ENCODE results near the gene TXNRD2. TPM values are rescaled to one million over a fixed set of nuclear protein-coding genes. Genes with fewer than 3 reads are reported as not detected.
A peak's percentile ranks its signal among the peaks of the same experiment; 100 is the strongest.

Gene TXNRD2
- total RNA-seq, 1 donor from 2014 or later: 47.5 TPM

- no peaks in the 10 kb centered on the region for H3K9me3 ChIP-seq
- H3K27me3 ChIP-seq (ENCODE audit: low read depth): no peaks in the 10 kb centered on the region
- ATAC-seq (no peak), DNase-seq (peak; percentile 39)
- H3K4me3 ChIP-seq: no peak overlapping the region
- peaks cover 33% of the 10 kb centered on the region for H3K4me1 ChIP-seq
- no peak overlapping the region for H3K27ac ChIP-seq
- intact Hi-C loops (cut with DNase I): no loop called here
- H3K36me3 ChIP-seq: peaks cover 13% of the 10 kb centered on the region
- TF ChIP-seq CTCF (IDR thresholded peaks at IDR 0.05): no peak
These were observed 65.2 kb downstream of the TXNRD2 start for GRCh38 chr22:19876314-19876940.

- no peak overlapping the region for H3K27ac ChIP-seq
- ATAC-seq (no peak), DNase-seq (peak; percentile 45)
- H3K27me3 ChIP-seq (ENCODE audit: low read depth): no peaks in the 10 kb centered on the region
- intact Hi-C loops (cut with DNase I): no loop called here
- H3K9me3 ChIP-seq: no peaks in the 10 kb centered on the region
- H3K4me1 ChIP-seq: peaks cover 32% of the 10 kb centered on the region
- no peak overlapping the region for H3K4me3 ChIP-seq
- no peak for TF ChIP-seq CTCF (IDR thresholded peaks at IDR 0.05)
- peaks cover 13% of the 10 kb centered on the region for H3K36me3 ChIP-seq
These were observed 65.9 kb downstream of the TXNRD2 start for GRCh38 chr22:19875531-19876313.

DNA sequence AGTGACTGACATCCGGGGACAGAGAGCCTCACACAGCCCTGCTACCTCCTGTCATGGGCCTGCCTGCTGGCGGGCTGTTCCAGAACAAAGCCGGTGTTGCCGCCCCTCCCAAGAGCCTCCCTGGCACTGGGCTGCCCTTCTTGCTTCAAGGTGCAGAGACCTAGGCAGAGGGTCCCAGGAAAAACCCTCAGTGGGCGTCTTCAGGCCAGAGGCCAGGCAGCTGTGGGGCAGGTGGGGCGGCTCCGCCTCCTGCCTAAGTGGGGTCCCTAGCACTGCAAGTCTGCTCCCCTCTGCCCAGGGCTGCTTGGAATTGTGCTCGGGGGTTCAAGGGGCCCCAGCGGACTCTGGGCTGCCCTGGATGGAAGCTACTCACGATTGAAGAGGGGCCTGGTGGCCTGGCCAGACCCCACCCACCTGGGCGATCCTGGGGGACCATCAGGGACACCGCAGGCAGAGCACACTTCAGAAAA, 66.5 kb downstream of the TXNRD2 start:
- intact Hi-C loops (cut with DNase I): no loop called here
- H3K27me3 ChIP-seq (ENCODE audit: low read depth): no peaks in the 10 kb centered on the region
- DNase-seq (no peak), ATAC-seq (no peak)
- H3K36me3 ChIP-seq: peaks cover 13% of the 10 kb centered on the region
- H3K27ac ChIP-seq: peak overlapping the region; percentile 67
- no peak overlapping the region for H3K4me3 ChIP-seq
- peaks cover 32% of the 10 kb centered on the region for H3K4me1 ChIP-seq
- no peak for TF ChIP-seq CTCF (IDR thresholded peaks at IDR 0.05)
- H3K9me3 ChIP-seq: no peaks in the 10 kb centered on the region

GRCh38 chr22:19874307-19875060, 67.1 kb downstream of the TXNRD2 start:
- Histone ChIP-seq H3K27ac (peak overlapping the region; percentile 67), H3K36me3 (peaks cover 13% of the 10 kb centered on the region), H3K4me1 (peaks cover 32% of the 10 kb centered on the region), H3K4me3 (peak overlapping the region; percentile 11), H3K9me3 (no peaks in the 10 kb centered on the region), H3K27me3 (ENCODE audit: low read depth) (no peaks in the 10 kb centered on the region)
- DNase-seq (peak; percentile 90), ATAC-seq (peak; percentile 85 to 91)
- intact Hi-C loops (cut with DNase I): no loop called here
- no peak for TF ChIP-seq CTCF (IDR thresholded peaks at IDR 0.05)

DNA sequence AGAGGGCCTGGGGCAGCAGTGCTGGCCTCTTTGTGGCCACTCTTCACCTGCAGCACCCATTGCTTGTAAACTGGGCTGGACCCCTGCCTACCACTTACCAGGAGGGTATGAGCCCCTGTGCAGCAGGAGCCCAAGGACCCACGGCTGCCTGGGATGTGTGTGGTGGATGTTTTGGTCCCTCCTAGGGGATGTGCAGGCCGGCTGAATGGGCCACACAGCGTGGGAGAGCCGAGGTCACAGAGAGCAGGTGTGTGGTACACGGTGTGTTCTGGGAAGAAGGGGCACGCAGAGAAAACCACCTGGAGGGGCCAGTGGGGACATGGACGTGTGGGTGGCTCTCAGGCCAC, 67.7 kb downstream of the TXNRD2 start:
- intact Hi-C loops (cut with DNase I): no loop called here
- peaks cover 32% of the 10 kb centered on the region for H3K4me1 ChIP-seq
- no peak overlapping the region for H3K4me3 ChIP-seq
- ATAC-seq (no peak), DNase-seq (peak; percentile 38)
- peaks cover 13% of the 10 kb centered on the region for H3K36me3 ChIP-seq
- H3K9me3 ChIP-seq: no peaks in the 10 kb centered on the region
- H3K27me3 ChIP-seq (ENCODE audit: low read depth): no peaks in the 10 kb centered on the region
- peak overlapping the region; percentile 67 for H3K27ac ChIP-seq
- TF ChIP-seq CTCF (IDR thresholded peaks at IDR 0.05): no peak

All from lower lobe of right lung (tissue), 2 donors.